ENCODE data around the gene MBNL2.

DNA sequence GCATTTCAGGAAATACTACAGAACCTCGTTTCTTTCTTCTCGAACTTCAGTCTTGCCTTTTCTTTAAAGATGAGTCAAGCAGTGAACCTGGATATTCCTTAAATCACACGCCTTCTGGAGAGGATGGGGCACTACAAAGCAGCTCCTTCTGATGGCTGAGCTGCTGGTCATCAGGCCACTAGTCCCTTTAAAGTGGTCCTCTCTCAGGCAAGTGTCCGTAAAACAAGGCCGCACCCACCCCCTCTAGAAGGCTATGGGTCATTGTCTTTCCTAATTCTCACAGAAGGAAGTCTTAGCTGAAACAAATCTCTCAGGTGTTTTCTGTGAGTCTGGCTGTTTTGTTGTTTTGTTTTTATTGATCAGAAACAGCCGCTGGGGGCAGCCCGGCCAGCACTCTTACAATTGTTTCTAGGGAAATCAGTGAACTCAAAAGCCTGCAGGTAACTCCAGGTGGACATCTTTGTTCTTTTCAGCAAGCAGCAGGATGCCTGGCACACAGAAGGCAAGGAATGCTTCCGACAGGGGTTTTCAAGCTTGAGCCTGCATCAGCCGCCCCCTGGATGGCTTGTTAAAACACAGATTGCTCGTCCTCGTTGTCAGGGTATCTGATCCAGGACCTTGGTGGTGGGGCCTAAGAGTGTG, 45.4 kb downstream of the MBNL2 start:
- TF ChIP-seq POLR2AphosphoS5 (IDR thresholded peaks at IDR 0.05): no peak
- TF ChIP-seq, protein P1, sequence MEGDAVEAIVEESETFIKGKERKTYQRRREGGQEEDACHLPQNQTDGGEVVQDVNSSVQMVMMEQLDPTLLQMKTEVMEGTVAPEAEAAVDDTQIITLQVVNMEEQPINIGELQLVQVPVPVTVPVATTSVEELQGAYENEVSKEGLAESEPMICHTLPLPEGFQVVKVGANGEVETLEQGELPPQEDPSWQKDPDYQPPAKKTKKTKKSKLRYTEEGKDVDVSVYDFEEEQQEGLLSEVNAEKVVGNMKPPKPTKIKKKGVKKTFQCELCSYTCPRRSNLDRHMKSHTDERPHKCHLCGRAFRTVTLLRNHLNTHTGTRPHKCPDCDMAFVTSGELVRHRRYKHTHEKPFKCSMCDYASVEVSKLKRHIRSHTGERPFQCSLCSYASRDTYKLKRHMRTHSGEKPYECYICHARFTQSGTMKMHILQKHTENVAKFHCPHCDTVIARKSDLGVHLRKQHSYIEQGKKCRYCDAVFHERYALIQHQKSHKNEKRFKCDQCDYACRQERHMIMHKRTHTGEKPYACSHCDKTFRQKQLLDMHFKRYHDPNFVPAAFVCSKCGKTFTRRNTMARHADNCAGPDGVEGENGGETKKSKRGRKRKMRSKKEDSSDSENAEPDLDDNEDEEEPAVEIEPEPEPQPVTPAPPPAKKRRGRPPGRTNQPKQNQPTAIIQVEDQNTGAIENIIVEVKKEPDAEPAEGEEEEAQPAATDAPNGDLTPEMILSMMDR (IDR thresholded peaks at IDR 0.05): no peak
